Naive thymus-derived CD8-positive, alpha-beta T cell (primary cell): ENCODE data around the gene RAB8A. TPM values are rescaled to one million over a fixed set of nuclear protein-coding genes. Genes with fewer than 3 reads are reported as not detected.

Experiments
- ATAC-seq, 2 donors: fragments of 150-1000 bp; cut with Tn5 transposase in 1 of 2; sonication (Bioruptor Pico), chemical (Tn5 transposase) in 1 of 2; 1 replicate in 1 of 2; 2 replicates in 1 of 2; pipeline ENCODE4 v1.10.0; 2021; ENCODE audit warnings: mild to moderate bottlenecking in 2 of 2, moderate library complexity in 2 of 2
- POLR2A ChIA-PET: fragments of 350-600 bp; sonication (Branson Sonifier 250); formaldehyde crosslinking; loops from one replicate; lab custom pipeline; 2021; ENCODE audit warnings: antibody characterized with exemption; lab: Charles Lee
- DNase-seq, 10 donors: peaks; one replicate each; pipeline versions ENCODE4 v3.0.0 to v3.0.0-alpha.2; 2020 to 2022
- H3K27ac Mint-ChIP-seq, 10 donors: one replicate each; pipeline ENCODE4 v1.8.0; 2020 to 2022; ENCODE audit warnings: mild to moderate bottlenecking in 10 of 10, mixed read lengths in 10 of 10, moderate library complexity in 4 of 10, inconsistent platforms in 1 of 10
- H3K27me3 Mint-ChIP-seq, 5 donors: one replicate each; pipeline ENCODE4 v1.8.0; 2021 to 2022; ENCODE audit warnings: mixed read lengths in 5 of 5
- H3K36me3 Mint-ChIP-seq, 3 donors: one replicate each; pipeline ENCODE4 v1.8.0; 2020 to 2022; ENCODE audit warnings: mixed read lengths in 3 of 3, mild to moderate bottlenecking in 2 of 3, inconsistent platforms in 1 of 3
- H3K4me1 Mint-ChIP-seq, 4 donors: one replicate each; pipeline ENCODE4 v1.8.0; 2021 to 2022; ENCODE audit warnings: mixed read lengths in 4 of 4
- H3K4me3 Mint-ChIP-seq, 10 donors: one replicate each; pipeline ENCODE4 v1.8.0; 2020 to 2022; ENCODE audit warnings: mild to moderate bottlenecking in 10 of 10, mixed read lengths in 10 of 10, moderate library complexity in 6 of 10, inconsistent platforms in 1 of 10
- H3K9me3 Mint-ChIP-seq, 9 donors: one replicate each; pipeline ENCODE4 v1.8.0; 2020 to 2022; ENCODE audit warnings: mixed read lengths in 9 of 9, mild to moderate bottlenecking in 3 of 9, inconsistent platforms in 1 of 9, moderate library complexity in 1 of 9
- polyA plus RNA-seq, 3 donors: library from polyadenylated mRNA; unstranded; fragments of 300-500 nt; fragmentation: Illumina TruSeq; gene quantifications; one replicate each; pipeline ENCODE4 v1.2.3, GENCODE V29; 2021
- total RNA-seq, 8 experiments: library from RNA in 2 of 8; stranded (reverse) in 2 of 8; gene quantifications; one replicate each; pipeline ENCODE4 v1.2.3 and lab custom pipeline; 2021 to 2026

Gene RAB8A
- total and polyA plus RNA-seq, 5 experiments from 2014 or later = 65.6 to 88.3 (median 66.5) TPM

DNA sequence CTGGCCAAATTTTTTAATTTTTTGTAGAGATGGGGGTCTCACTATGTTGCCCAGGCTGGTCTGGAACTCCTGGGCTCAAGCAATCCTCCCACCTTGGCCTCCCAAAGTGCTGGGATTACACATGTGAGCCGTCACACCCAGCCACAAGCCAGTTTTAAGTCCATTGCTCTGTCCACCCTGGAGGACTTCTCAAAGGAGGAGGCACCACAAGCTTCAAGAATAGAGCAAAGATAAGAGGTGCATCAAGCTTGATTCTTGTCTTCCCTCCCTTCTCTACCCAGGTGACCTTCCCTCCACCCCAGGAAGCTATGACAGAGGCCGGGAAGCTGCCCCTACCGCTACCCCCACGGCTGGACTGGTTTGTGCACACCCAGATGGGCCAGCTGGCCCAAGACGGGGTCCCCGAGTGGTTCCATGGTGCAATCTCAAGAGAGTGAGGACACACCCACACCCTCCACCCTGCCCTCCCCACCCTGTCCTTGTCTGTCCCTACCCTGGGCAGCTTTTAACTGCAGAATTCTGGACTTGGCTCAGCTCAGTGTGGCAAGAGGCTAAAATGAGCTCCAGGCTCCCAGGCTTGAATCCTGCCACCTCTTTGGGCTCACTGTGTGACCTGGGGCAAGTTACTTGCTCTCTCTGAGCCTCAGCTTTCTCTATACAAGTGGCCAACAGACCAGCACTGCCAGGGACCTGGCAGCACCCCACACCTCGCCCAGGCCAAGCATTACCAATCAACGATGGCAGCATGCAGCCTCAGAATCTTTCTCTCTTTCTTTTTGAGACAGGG lies 36.9 kb downstream of the RAB8A start:
- H3K36me3 Mint-ChIP-seq = peaks cover 0 to 53% (median 7%) of the 10 kb centered on the region in 3 donors
- POLR2A ChIA-PET = interaction anchor here (1.2 kb wide), 1 partner anchor 10 kb away, joined by 4 read pairs; no protein-coding TSS in a partner anchor
- no peaks in the 10 kb centered on the region for H3K9me3 Mint-ChIP-seq
- H3K27ac Mint-ChIP-seq = peak overlapping the region in 6 of 10 donors; percentile 22 to 78 (median 68)
- peak overlapping the region in 1 of 10 donors; percentile 50 for H3K4me3 Mint-ChIP-seq
- no peaks in the 10 kb centered on the region for H3K27me3 Mint-ChIP-seq
- ATAC-seq = no peak
- H3K4me1 Mint-ChIP-seq = peaks cover 8 to 51% (median 26%) of the 10 kb centered on the region in 4 donors
- no peak for DNase-seq

DNA sequence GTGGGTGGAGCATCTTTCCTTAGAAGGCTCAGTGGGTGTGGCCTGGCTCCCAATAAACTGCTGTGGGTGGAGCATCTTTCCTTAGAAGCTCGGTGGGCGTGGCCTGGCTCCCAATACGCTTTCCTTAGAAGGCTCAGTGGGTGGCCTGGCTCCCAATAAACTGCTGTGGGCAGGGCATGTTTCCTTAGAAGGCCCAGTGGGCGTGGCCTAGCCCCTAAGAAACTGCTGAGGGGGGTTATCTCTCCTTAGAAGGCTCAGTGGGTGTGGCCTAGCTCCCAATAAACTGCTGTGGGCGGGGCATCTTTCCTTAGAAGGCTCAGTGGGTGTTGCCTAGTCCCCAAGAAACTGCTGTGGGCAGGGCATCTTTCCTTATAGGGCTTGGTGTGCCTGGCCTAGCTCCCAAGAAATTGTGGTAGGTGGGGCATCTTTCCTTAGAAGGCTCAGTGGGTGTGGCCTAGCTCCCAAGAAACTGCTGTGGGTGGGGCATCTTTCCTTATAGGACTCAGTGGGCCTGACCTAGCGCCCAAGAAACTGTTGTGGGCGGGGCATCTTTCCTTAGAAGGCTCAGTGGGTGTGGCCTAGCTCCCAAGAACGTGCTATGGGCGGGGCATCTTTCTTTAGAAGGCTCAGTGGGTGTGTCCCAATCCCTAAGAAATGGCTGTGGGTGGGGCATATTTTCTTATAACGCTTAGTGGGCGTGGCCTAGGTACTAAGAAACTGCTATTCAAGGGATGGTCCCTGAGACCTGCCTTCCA lies 42.1 kb downstream of the RAB8A start:
- Mint-ChIP-seq H3K27ac (peak overlapping the region in 1 of 10 donors; percentile 27), H3K4me3 (no peak overlapping the region), H3K4me1 (peaks cover 11 to 28% (median 13%) of the 10 kb centered on the region in 4 donors), H3K27me3 (no peaks in the 10 kb centered on the region), H3K36me3 (peaks cover 0 to 92% (median 27%) of the 10 kb centered on the region in 3 donors), H3K9me3 (no peaks in the 10 kb centered on the region)
- no peak for DNase-seq
- POLR2A ChIA-PET = interaction anchor here (0.8 to 2.5 kb wide), 2 partner anchors 10 to 12 kb away, joined by 3 to 5 read pairs; partner anchors contain the start of gene HSH2D
- no peak for ATAC-seq

DNA sequence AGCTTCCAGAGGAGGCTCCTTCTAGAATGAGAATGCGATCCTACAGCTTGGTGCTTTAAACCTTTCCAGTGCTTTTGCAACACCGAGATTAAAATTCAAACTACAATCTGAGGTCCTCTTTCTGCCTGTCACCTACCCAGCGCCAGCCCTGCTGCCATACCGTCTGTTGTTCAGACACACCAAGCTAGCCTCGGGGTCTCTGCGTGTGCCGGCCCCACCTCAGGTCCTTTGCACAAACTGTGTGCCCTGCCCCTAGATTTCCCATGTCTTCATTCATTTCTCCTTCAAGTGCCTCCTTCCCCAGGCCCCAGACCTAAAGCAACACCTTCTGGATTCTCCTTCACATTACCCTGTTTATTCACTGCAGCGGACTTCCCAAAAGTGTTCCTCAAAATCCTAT lies 42.9 kb downstream of the RAB8A start:
- DNase-seq (no peak), ATAC-seq (no peak)
- peaks cover 9 to 20% (median 12%) of the 10 kb centered on the region in 4 donors for H3K4me1 Mint-ChIP-seq
- H3K27ac Mint-ChIP-seq = peak overlapping the region in 5 of 10 donors; percentile 15 to 60 (median 29)
- no peaks in the 10 kb centered on the region for H3K9me3 Mint-ChIP-seq
- H3K27me3 Mint-ChIP-seq = no peaks in the 10 kb centered on the region
- no peak overlapping the region for H3K4me3 Mint-ChIP-seq
- POLR2A ChIA-PET = interaction anchor here (0.8 to 2.5 kb wide), 2 partner anchors 11 to 13 kb away, joined by 3 to 5 read pairs; partner anchors contain the start of gene HSH2D
- peaks cover 0 to 84% (median 25%) of the 10 kb centered on the region in 3 donors for H3K36me3 Mint-ChIP-seq

DNA sequence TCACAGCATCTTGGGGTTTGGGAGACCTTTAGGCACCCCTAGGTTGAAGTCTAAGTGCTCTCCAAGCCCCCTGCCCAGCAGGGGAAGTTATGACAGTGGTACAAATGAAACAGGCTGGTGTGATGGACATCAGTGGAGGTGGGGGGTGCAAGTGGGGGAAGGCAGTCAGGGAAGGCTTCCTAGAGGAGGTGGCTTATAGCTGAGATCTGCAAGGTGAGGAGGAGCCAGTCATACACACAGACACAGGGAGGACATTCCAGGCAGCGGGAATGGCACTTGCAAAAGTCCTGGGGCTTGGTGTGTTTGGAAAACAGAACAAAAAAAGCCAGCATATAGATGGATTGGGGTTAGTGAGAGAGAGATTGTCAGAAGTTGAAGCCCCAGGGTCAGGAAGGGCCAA lies 43.4 kb downstream of the RAB8A start:
- POLR2A ChIA-PET = interaction anchor here (0.7 to 2.5 kb wide), 2 partner anchors 11 to 16 kb away, joined by 3 to 5 read pairs; partner anchors contain the start of gene HSH2D
- Mint-ChIP-seq H3K4me3 (no peak overlapping the region), H3K36me3 (peaks cover 0 to 79% (median 25%) of the 10 kb centered on the region in 3 donors), H3K27ac (peak overlapping the region in 6 of 10 donors; percentile 15 to 76 (median 46)), H3K27me3 (no peaks in the 10 kb centered on the region), H3K4me1 (peaks cover 9 to 17% (median 12%) of the 10 kb centered on the region in 4 donors), H3K9me3 (no peaks in the 10 kb centered on the region)
- ATAC-seq (no peak), DNase-seq (no peak)

DNA sequence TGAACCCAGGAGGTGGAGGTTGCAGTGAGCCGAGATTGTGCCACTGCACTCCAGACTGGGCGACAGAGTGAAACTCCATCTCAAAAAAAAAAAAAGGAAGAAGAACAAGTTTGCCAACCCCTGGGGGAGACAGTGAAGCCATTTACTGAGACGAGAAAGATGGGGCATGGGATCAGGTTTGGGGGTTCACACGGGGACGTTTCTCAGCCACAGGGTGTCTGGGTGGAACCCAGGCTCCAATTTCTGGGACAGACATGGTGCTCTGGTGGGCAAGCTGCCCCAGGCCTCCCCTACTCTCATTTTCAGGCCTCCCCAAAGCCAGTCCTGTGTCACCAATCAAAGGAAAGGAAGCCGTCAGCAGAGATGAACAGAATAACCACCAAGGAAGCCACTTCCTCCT lies 45.2 kb downstream of the RAB8A start:
- Mint-ChIP-seq H3K36me3 (peaks cover 0 to 61% (median 25%) of the 10 kb centered on the region in 3 donors), H3K4me1 (peaks cover 9 to 23% (median 12%) of the 10 kb centered on the region in 4 donors), H3K27ac (peak overlapping the region in 5 of 10 donors; percentile 7 to 63 (median 51)), H3K4me3 (no peak overlapping the region), H3K27me3 (no peaks in the 10 kb centered on the region), H3K9me3 (no peaks in the 10 kb centered on the region)
- no peak for ATAC-seq
- DNase-seq = no peak
- POLR2A ChIA-PET = interaction anchor here (0.5 kb wide), 1 partner anchor 1911 kb away, joined by 7 read pairs; no protein-coding TSS in a partner anchor

DNA sequence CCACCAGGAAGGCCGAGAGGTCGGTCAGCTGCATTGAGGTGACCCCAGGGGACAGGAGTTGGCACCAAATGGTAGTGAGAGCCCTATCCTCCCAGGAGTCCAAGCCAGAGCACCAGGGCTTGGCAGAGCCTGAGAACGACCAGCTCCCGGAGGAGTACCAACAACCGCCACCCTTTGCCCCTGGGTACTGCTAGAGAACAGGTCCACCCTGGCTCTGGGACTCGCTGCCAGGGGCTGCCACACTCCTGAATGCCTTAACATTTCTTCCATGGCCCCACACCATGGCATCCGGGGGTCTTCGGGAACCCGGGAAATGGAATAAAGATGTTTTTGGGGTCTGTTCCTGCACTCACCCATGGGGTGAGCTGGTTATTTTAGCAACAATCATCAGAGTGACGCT lies 45.9 kb downstream of the RAB8A start:
- peak overlapping the region in 1 of 10 donors; percentile 51 for H3K27ac Mint-ChIP-seq
- ATAC-seq = no peak
- H3K36me3 Mint-ChIP-seq = peaks cover 0 to 54% (median 23%) of the 10 kb centered on the region in 3 donors
- peaks cover 9 to 23% (median 12%) of the 10 kb centered on the region in 4 donors for H3K4me1 Mint-ChIP-seq
- H3K27me3 Mint-ChIP-seq = no peaks in the 10 kb centered on the region
- no peak for DNase-seq
- POLR2A ChIA-PET = interaction anchor here (0.5 kb wide), 2 partner anchors 61 to 1912 kb away, joined by 3 to 7 read pairs; no protein-coding TSS in a partner anchor
- no peaks in the 10 kb centered on the region for H3K9me3 Mint-ChIP-seq
- no peak overlapping the region for H3K4me3 Mint-ChIP-seq

DNA sequence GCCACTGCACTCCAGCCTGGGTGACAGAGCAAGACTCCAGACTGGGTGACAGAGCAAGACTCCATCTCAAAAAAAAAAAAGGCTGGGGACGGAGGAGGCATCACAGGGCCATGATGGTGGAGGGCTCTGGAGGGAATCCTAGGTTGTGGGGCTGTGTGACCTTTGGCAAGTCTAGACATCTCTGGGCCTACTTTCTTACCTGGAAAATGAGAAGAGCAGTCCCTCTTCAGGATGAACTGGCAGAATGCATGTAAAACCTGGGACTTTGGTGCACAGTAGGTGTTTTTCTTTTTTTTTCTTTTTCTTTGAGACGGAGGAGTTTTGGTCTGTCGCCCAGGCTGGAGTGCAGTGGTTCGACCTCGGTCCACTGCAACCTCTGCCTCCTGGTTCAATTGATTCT lies 48.0 kb downstream of the RAB8A start:
- Mint-ChIP-seq H3K27ac (no peak overlapping the region), H3K27me3 (no peaks in the 10 kb centered on the region), H3K9me3 (no peaks in the 10 kb centered on the region), H3K4me3 (no peak overlapping the region), H3K36me3 (peaks cover 0 to 33% (median 17%) of the 10 kb centered on the region in 3 donors), H3K4me1 (peaks cover 7 to 23% (median 12%) of the 10 kb centered on the region in 4 donors)
- POLR2A ChIA-PET = interaction anchor here (0.6 kb wide), 1 partner anchor 21 kb away, joined by 3 read pairs; no protein-coding TSS in a partner anchor
- DNase-seq (no peak), ATAC-seq (no peak)

DNA sequence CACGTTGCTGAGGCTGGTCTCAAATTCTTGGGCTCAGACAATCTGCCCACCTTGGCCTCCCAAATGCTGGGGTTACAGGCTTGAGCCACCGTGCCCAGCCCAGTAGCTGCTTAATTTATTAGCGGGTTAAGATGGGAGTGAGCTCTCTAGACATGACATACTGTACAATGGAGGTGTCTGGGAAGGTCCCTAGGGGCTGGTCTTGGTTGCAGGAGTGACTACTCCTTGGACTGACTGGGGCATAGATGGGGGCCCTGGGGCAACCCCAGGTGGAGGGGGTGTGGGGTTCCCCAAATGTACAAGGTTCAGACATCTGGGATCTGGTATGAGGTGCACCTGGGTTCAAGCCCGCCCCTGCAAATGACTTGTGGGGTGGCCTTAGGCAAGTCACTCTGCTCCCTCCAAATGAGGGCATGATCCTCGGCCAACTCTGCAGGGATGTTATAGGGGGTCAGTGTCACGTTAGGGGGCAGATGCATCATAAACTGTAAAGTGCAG lies 48.8 kb downstream of the RAB8A start:
- H3K4me1 Mint-ChIP-seq = peaks cover 3 to 17% (median 7%) of the 10 kb centered on the region in 4 donors
- H3K9me3 Mint-ChIP-seq = no peaks in the 10 kb centered on the region
- POLR2A ChIA-PET = interaction anchor here (0.6 kb wide), 1 partner anchor 20 kb away, joined by 3 read pairs; no protein-coding TSS in a partner anchor
- peaks cover 0 to 25% (median 11%) of the 10 kb centered on the region in 3 donors for H3K36me3 Mint-ChIP-seq
- ATAC-seq = no peak
- H3K4me3 Mint-ChIP-seq = no peak overlapping the region
- H3K27me3 Mint-ChIP-seq = no peaks in the 10 kb centered on the region
- H3K27ac Mint-ChIP-seq = no peak overlapping the region
- DNase-seq = no peak

DNA sequence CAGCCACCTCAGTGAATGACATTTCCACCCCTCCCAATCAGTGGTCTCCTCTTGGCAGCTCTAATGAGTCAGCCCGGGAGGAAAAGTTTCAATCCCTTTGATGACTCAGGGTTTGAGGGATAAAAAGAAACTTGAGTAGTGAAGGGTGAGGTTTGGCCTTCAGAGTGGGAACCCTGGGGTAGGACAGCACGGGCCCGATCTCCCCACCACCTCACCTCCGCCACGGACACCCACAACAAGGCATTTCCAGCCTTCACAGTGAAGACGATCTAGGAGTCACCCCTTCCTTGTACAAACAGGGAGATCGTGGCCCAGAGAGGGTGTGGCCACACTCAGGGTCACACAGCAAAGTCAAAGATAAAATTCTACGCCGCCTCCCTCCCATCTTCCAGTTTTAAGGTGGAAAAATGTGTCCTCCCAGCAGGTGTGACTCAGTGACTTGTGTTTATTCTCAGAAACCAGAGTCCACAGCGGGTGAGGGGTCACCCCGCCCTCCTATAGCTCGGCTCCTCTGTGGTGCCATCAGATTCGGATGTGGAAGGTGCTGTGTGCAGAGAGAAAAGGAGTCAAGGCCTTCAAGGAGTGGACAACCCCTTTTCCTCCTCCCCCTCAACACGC lies 49.4 kb downstream of the RAB8A start:
- DNase-seq (no peak), ATAC-seq (no peak)

DNA sequence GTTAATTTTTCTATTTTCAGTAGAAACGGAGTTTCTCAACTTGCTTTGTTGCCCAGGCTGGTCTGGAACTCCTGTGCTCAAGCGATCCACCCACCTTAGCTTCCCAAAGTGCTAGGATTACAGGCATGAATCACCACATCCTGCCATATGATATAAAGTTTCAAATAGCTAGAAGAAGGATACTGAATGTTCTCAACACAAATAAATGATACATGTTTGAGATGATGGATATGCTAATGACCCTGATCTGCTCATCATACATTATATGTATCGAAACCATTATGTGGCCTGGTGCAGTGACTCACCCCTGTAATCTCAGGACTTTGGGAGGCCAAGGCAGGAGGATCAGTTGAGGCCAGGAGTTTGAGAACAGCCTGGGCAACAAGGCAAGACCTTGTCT lies 50.2 kb downstream of the RAB8A start:
- no peak overlapping the region for H3K27ac Mint-ChIP-seq
- H3K4me1 Mint-ChIP-seq = peaks cover 0 to 12% (median 4%) of the 10 kb centered on the region in 4 donors
- H3K4me3 Mint-ChIP-seq = no peak overlapping the region
- POLR2A ChIA-PET = interaction anchor here (0.7 kb wide), 1 partner anchor 111 kb away, joined by 3 read pairs; no protein-coding TSS in a partner anchor
- H3K9me3 Mint-ChIP-seq = no peaks in the 10 kb centered on the region
- ATAC-seq (no peak), DNase-seq (no peak)
- H3K36me3 Mint-ChIP-seq = peaks cover 0 to 11% (median 8%) of the 10 kb centered on the region in 3 donors
- no peaks in the 10 kb centered on the region for H3K27me3 Mint-ChIP-seq

More for the DNA sequence above, 49.4 kb downstream of the RAB8A start:
- POLR2A ChIA-PET = no interaction called here
- no peak overlapping the region for H3K27ac Mint-ChIP-seq
- H3K9me3 Mint-ChIP-seq = no peaks in the 10 kb centered on the region
- peaks cover 0 to 19% (median 11%) of the 10 kb centered on the region in 3 donors for H3K36me3 Mint-ChIP-seq
- no peak overlapping the region for H3K4me3 Mint-ChIP-seq
- no peaks in the 10 kb centered on the region for H3K27me3 Mint-ChIP-seq
- peaks cover 3 to 14% (median 7%) of the 10 kb centered on the region in 4 donors for H3K4me1 Mint-ChIP-seq

DNA sequence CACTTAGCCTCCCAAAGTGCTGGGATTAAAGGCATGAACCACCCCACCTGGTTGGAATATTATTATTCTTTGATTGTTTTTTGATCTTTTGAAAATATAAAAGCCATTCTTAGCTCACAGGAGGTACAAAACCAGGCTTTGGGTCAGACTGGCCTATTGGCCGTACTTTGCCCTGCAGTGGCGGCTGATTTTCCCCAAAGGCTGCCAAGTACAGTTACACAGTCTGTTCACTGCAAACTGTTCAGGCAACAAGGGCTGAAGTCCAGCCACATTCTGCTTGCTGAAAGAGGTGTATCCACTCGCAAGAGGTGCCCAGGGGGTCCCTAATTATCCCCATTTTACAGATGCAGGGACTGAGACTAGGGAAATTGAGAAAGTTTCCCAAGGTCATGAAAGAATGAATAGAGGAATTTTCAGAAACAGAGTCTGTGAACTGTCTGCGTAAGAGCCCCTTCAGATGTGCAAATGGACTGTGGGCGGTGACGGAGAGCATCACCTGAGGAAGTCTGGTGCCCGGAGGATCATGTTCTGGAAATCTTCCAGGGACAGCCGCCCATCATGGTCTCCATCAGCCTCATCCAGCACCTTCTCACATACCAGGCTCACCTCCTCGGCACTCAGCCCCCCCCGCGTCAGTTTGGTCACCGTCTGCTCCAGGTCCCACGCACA lies 52.7 kb downstream of the RAB8A start:
- H3K27ac Mint-ChIP-seq = no peak overlapping the region
- H3K4me3 Mint-ChIP-seq = no peak overlapping the region
- peaks cover 0 to 20% (median 3%) of the 10 kb centered on the region in 4 donors for H3K4me1 Mint-ChIP-seq
- ATAC-seq = no peak
- POLR2A ChIA-PET = no interaction called here
- no peak for DNase-seq
- no peaks in the 10 kb centered on the region for H3K9me3 Mint-ChIP-seq
- H3K36me3 Mint-ChIP-seq = no peaks in the 10 kb centered on the region
- H3K27me3 Mint-ChIP-seq = no peaks in the 10 kb centered on the region
